ENCODE results near the gene CHRM1.
"Not testable (repeated sequence)": the region's sequence is repeated elsewhere in the genome, so short reads cannot be mapped to it uniquely, and the experiment has no call there.

The CHRM1 gene

DNA sequence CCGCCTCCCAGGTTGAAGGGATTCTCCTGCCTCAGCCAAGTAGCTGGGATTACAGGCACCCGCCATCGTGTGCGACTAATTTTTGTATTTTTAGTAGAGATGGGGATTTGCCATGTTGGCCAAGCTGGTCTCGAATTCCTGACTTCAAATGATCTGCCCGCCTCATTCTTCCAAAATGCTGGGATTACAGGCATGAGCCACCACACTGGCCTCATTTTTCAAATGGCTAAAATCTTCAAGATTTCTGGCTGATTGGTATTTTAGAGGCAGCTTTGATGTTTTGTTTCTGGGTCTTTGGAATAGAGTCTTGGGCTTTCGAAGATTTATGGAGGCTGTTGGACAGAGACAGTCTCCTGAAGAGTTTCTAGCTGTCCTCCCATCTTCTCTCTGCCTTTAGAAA lies 46.3 kb downstream of the CHRM1 start:
- no peak for DNase-seq

DNA sequence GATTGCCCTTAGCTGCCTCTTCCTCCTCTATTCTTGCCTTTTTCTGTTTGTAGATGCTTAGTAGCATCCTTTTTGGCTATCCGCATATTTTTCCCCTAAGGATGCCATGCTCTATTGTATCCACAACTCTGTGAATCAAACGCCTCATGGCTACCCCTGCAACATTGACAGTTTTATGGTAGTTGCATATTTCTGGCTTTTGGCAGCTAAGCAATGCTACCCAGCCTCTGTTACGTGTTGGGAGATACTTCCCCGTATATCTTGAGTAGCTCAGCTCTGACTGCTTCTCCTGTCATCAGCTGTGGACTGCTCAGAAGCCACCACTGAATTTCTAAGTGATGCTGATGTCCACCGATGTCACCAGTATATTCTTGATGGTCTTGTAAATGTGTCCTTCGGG lies 55.5 kb downstream of the CHRM1 start:
- no peak for DNase-seq

DNA sequence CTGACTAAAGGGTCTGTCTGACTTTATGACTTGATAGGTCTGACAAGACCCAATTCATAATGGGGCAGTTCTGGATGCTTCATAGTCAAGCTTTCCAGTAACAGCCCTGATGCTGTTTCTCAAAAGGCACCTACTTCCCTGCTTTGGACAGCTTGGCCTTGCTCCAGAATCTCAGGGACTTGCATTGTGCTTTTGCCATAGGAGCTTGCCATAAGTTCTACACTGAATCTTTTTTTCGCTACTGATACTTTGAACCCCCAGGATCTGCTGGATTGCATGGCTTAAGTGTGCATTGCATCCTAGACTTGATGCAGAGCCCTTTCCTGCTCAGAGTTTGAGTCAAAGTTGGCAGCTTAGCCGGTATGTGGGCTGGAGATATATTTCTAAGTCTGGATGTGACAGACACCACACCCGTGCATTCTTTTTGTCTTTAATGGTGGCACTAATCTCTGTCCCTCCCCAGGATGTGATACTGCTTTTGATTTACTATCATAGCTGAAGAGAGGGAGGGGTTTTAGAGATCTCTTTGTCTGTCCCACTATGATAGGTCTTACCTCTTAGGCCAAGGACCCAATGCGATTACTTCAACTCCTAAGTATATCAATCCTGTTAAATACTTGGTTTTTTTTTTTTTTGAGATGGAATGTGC lies 57.4 kb downstream of the CHRM1 start:
- DNase-seq: no peak

DNA sequence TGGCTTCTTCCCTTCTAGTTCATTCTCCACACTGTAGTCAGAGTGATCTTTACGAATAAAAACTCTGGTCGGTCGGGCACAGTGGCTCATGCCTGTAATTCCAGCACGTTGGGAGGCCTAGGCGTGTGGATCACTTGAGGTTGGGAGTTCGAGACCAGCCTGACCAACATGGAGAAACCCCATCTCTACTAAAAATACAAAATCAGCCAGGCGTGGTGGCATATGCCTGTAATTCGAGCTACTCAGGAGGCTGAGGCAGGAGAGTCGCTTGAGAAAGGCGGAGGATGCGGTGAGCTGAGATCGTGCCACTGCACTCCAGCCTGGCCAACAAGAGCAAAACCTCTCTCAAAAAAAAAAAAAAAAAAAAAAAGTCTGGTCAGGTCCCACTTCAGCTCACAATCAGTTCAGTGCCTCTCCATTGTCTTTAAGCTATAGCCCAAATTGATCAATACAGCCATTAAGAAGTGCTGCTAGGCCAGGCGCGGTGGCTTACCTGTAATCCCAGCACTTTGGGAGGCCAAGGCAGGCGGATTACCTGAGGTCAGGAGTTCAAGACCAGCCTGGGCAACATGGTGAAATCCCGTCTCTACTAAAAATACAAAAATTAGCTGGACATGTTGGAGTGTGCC lies 59.5 kb downstream of the CHRM1 start:
- not testable (repeated sequence) for DNase-seq

DNA sequence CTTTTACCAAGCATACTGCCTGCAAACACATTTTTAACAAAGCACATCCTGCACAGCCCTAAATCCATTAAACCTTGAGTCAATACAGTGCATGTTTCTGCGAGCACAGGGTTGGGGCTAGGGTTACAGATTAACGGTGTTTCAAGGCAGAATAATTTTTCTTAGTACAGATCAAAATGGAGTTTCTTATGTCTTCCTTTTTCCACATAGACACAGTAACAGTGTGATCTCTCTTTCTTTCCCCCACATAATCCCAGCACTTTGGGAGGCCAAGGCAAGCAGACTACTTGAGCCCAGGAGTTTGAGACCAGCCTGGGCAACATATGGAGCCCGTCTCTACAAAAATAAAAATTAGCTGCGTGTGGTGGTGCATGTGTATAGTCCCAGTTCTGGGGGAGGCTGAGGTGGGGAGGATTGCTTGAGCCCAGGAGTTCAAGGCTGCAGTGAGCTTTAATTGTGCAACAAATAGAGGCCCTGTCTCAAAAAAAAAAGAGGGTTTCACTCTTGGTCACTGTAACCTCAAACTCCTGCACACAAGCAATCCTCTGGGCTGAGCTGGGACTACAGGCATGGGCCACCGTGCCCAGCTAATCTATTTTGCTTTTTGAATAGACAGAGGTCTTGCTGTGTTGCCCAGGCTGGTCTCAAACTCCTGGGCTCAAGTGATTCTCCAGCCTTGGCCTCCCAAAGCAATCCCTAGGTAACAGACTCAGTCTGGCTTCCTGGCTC lies 60.2 kb downstream of the CHRM1 start:
- DNase-seq: no peak

DNA sequence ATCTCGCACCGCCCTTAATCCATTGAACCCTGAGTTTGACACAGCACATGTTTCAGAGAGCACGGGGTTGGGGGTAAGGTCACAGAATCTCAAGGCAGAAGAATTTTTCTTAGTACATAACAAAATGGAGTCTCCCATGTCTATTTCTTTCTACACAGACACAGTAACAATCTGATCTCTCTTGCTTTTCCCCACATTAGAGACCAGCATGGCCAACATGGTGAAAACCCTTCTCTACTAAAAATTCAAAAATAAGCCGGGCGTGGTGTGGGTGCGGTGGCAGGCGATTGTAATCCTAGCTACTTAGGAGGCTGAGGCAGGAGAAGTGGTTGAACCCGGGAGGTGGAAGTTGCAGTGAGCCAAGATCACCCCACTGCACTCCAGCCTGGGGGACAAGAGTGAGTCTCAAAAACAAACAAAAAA lies 61.9 kb downstream of the CHRM1 start:
- not testable (repeated sequence) for DNase-seq

All from NCI-H226 (cell line).